H1 (cell line): ENCODE measurements around the gene BSCL2. TPM values are rescaled to one million over a fixed set of nuclear protein-coding genes. Genes with fewer than 3 reads are reported as not detected.

Source experiments
- BACH1 ChIP-seq: IDR thresholded peaks from 2 replicates; pipeline ENCODE4 v1.6.1; 2012; ENCODE audit warnings: low read length, improper control_type of control experiment
- CBX5 ChIP-seq: fragments of 300-800, 300-1000 bp; sonication (generic); IDR thresholded peaks from 2 replicates; pipeline ENCODE4 v1.7.1; 2016; ENCODE audit warnings: antibody characterized with exemption, low read length, low read depth
- CHD2 ChIP-seq: IDR thresholded peaks from 2 replicates; pipeline ENCODE4 v1.6.1; 2012; ENCODE audit warnings: low read length, improper control_type of control experiment
- EZH2 ChIP-seq: fragments of 200-600 bp; sonication (generic); IDR thresholded peaks from 2 replicates; pipeline ENCODE4 v1.7.1; 2012; ENCODE audit warnings: low read depth, mild to moderate bottlenecking, moderate library complexity, low read length, inconsistent platforms; ENCODE audit not compliant: severe bottlenecking
- GTF2F1 ChIP-seq: IDR thresholded peaks from 2 replicates; pipeline ENCODE4 v1.6.1; 2012; ENCODE audit warnings: low read depth, low read length, improper control_type of control experiment, borderline replicate concordance
- KDM1A ChIP-seq: fragments of 200-600, 300-600 bp; sonication (generic); IDR thresholded peaks from 2 replicates; pipeline ENCODE4 v1.7.1; 2016; ENCODE audit warnings: mild to moderate bottlenecking, low read length, borderline replicate concordance
- POLR2A ChIP-seq, 2 experiments: IDR thresholded peaks; 1 replicate in 1 of 2; 2 replicates in 1 of 2; pipeline ENCODE4 v1.6.1; 2011; ENCODE audit warnings: low read depth in 2 of 2, low read length in 2 of 2, mild to moderate bottlenecking in 2 of 2; ENCODE audit errors: control extremely low read depth in 1 of 2
- polyA plus RNA-seq, 7 experiments: library from polyadenylated mRNA; depleted of rRNA in 3 of 7; stranded (reverse) in 5 of 7; unstranded in 2 of 7; fragments of >200 nt in 5 of 7; fragments of 200-250 nt in 2 of 7; gene quantifications; 1 replicate in 5 of 7; 2 replicates in 1 of 7; 4 replicates in 1 of 7; pipeline versions ENCODE4 v1.2.1 to v1.2.3, GENCODE V29; 2011 to 2013; ENCODE audit warnings: missing spikeins in 2 of 7, mixed read lengths in 2 of 7
- total RNA-seq: library from RNA; stranded (reverse); fragmentation: NEBNext Ultra II Directional; extraction: Animal tissue kit (Norgen Biotek cat#: 25700); gene quantifications from 2 replicates; pipeline ENCODE4 v1.2.1, GENCODE V29; 2021

The BSCL2 gene
- total and polyA plus RNA-seq, 2 of the 8 experiments (the other 6 are each of a cell fraction or from before 2014, with no cell fraction given): 59.5 to 264 TPM

DNA sequence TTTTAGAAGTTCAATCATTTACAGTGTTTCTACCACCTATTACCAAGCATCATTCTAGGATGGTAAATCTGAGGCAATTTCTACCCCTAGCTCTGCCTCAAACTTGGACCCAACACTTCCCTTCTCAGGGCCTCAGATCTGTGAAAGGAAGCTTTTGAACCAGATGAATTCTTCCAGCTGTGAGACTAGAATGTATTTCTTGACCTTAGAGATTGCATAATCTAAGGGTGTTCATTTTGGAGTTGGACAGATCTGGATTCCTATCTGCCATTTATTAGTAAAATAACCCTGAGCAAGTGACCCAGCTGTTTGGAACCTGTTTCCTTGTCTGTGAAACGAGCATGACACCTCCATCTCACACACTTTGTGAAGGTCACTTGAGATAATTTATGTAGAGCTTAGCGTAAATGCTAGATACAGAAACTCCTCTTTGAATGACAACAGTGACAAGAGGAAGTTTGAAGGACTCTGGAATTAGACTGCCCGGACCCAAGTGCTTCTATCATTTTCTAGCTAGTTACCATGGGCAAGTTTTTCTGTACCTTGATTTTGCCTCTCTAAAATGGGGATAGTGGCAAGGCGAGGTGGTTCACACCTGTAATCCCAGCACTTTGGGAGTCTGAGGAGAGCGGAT is 50.3 kb downstream of the BSCL2 start (continued):
- TF ChIP-seq KDM1A (no peak), GTF2F1 (no peak), CHD2 (no peak), BACH1 (no peak), POLR2A (IDR thresholded peaks at IDR 0.05; ENCODE audit: control extremely low read depth in 1 of 2, low read depth in 2 of 2, low read length in 2 of 2) (no peak), EZH2 (no peak), CBX5 (no peak)
